Activated CD4-positive, alpha-beta T cell treated with anti-CD3 and anti-CD28 coated beads, Interleukin-2, amount 50 U/mL, for 24 hours (primary cell): ENCODE data around the gene LY6G6C.
A peak's percentile ranks its signal among the peaks of the same experiment; 100 is the strongest.
"Not testable (repeated sequence)": the region's sequence is repeated elsewhere in the genome, so short reads cannot be mapped to it uniquely, and the experiment has no call there.

ENCODE experiments used
- DNase-seq, 2 donors: peaks; one replicate each; pipeline ENCODE4 v3.0.0-alpha.2; 2020; ENCODE audit warnings: low read depth in 1 of 2, low spot score in 1 of 2

LY6G6C gene

GRCh38 chr6:31709157-31709556, 12.4 kb downstream of the LY6G6C start:
- not testable (repeated sequence) for DNase-seq

- no peak for DNase-seq
Measured at GRCh38 chr6:31708224-31708623, 13.3 kb downstream of the LY6G6C start.

- no peak for DNase-seq
Measured at GRCh38 chr6:31707701-31708100, 13.8 kb downstream of the LY6G6C start.

- no peak for DNase-seq
Measured at GRCh38 chr6:31706599-31706998, 14.9 kb downstream of the LY6G6C start, which contains the start of gene LY6G6F. TSS of gene LY6G6F (plus strand) at chr6:31706866. CDS start at chr6:31706907, 41 bp downstream.

- no peak for DNase-seq
Measured at GRCh38 chr6:31705931-31706330, 15.6 kb downstream of the LY6G6C start.

- peak; percentile 91 to 95 for DNase-seq
Measured at GRCh38 chr6:31702819-31703716, 18.5 kb downstream of the LY6G6C start, which contains the start of gene ABHD16A. TSS of gene ABHD16A (minus strand) at chr6:31703324. CDS start at chr6:31703281, 43 bp downstream.

- DNase-seq, result no peak
Measured at GRCh38 chr6:31702405-31702818, 19.1 kb downstream of the LY6G6C start.

GRCh38 chr6:31701666-31702404, 19.7 kb downstream of the LY6G6C start:
- no peak for DNase-seq

- DNase-seq, result no peak
Measured at GRCh38 chr6:31700740-31701401, 20.7 kb downstream of the LY6G6C start.

GRCh38 chr6:31697555-31697954, 24.0 kb downstream of the LY6G6C start:
- DNase-seq, result no peak

GRCh38 chr6:31693535-31693934, 28.0 kb downstream of the LY6G6C start:
- no peak for DNase-seq

GRCh38 chr6:31692886-31693285, 28.7 kb downstream of the LY6G6C start:
- no peak for DNase-seq

- no peak for DNase-seq
Measured at GRCh38 chr6:31692353-31692752, 29.2 kb downstream of the LY6G6C start.

- DNase-seq, result no peak
Measured at GRCh38 chr6:31691564-31692108, 29.9 kb downstream of the LY6G6C start.

- DNase-seq, result no peak
Measured at GRCh38 chr6:31691078-31691463, 30.5 kb downstream of the LY6G6C start.

GRCh38 chr6:31690231-31691077, 31.1 kb downstream of the LY6G6C start:
- no peak for DNase-seq

GRCh38 chr6:31689249-31690110, 32.1 kb downstream of the LY6G6C start:
- no peak for DNase-seq

- no peak for DNase-seq
Measured at GRCh38 chr6:31687860-31688693, 33.5 kb downstream of the LY6G6C start.
